RWPE1 (cell line): ENCODE results near the gene CABP2.
"Not testable (repeated sequence)": the region's sequence is repeated elsewhere in the genome, so short reads cannot be mapped to it uniquely, and the experiment has no call there.

Experiments
- CTCF ChIA-PET: fragments of 350-600 bp; sonication (Branson Sonifier 250); formaldehyde crosslinking; extraction: SDS; loops from one replicate; lab custom pipeline; 2021; lab: Yijun Ruan, JAX
- POLR2A ChIA-PET: fragments of 400-600 bp; formaldehyde crosslinking; extraction: SDS; loops from one replicate; lab custom pipeline; 2020; ENCODE audit warnings: antibody characterized with exemption; ENCODE audit not compliant: low non-redundant PET; lab: Yijun Ruan, JAX
- DNase-seq: peaks from one replicate; pipeline ENCODE4 v3.0.0; 2012; ENCODE audit warnings: low spot score
- H3K27ac ChIP-seq: fragments of 450-650 bp; 2 replicates; pipeline ENCODE4 v1.5.1; 2017
- TF ChIP-seq, protein P1 (sequence below): fragments of 450-650 bp; conservative IDR thresholded peaks from 2 replicates; pipeline ENCODE4 v1.5.1; 2017; ENCODE audit warnings: low read depth, mild to moderate bottlenecking

CABP2 gene

DNA sequence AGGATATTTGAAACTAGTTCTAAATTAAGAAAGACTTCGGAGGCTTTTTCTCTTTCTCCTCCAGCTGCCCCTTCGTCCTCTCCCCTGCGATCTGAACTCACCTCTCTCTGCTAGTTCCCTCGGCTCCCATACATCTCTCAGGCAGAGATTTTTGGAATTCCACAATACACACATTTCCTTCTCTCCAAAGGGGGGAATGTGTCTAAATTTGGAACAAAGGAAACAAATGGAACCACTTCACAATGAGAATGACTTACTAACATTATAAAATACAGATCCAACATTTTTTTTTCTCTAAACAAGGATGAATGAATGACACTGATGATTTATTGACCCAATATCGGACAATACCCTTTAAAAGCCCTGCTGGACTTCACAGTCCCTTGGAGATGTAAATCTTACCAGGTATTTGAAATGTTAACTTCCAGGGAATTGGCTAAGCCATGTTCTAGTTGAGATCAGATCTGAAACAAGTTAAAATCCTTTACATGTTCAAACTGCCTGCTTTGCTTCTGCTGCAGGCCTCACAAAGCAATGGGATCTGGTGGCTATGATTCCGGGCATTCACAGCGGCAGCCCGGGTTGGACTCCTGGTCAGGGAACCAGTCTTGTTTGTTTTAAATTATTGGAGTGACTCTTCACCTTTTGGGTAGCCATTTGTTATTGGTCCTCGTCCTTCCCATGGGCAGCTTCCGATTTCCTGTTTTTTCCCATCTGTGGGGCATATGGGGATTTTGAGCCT lies 39.9 kb upstream of the CABP2 start:
- peak overlapping the region; percentile 54; the same call in 1 of the 2 replicates for H3K27ac ChIP-seq
- POLR2A ChIA-PET = no interaction called here
- no peak for DNase-seq
- TF ChIP-seq, protein P1, sequence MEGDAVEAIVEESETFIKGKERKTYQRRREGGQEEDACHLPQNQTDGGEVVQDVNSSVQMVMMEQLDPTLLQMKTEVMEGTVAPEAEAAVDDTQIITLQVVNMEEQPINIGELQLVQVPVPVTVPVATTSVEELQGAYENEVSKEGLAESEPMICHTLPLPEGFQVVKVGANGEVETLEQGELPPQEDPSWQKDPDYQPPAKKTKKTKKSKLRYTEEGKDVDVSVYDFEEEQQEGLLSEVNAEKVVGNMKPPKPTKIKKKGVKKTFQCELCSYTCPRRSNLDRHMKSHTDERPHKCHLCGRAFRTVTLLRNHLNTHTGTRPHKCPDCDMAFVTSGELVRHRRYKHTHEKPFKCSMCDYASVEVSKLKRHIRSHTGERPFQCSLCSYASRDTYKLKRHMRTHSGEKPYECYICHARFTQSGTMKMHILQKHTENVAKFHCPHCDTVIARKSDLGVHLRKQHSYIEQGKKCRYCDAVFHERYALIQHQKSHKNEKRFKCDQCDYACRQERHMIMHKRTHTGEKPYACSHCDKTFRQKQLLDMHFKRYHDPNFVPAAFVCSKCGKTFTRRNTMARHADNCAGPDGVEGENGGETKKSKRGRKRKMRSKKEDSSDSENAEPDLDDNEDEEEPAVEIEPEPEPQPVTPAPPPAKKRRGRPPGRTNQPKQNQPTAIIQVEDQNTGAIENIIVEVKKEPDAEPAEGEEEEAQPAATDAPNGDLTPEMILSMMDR = no peak
- CTCF ChIA-PET = interaction anchor here (1.7 kb wide), 1 partner anchor 9 kb away, joined by 6 read pairs; no protein-coding TSS in a partner anchor

DNA sequence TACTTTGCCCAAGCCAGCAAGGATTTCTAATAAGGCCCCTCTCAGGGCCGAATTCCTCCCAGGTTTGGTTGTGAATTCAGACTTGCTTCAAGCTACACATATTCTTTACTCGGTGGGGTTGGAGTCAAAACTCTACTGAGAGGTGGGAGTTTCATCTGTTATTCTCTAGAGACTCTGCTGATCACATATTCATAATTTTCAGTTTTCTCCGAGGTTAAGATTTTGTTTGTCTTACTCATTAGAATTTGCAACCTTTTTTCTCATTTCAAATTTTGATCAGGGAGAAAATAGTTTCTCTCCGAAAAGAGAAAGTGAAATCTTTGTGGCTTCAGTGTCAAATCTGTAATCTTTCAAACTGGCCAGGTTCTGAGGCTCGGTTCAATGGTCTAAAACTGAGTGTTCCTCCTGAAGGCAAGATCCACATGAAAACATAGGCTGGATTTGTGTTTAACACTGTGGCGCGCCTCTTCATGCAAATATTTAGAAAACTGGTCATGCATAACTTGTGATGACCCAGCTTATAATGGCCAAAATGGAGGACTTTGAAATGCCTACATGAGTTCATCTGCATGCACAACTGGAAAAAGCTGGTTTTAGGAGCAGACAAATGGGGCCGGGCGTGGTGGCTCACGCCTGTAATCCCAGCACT lies 38.8 kb upstream of the CABP2 start:
- H3K27ac ChIP-seq = no peak overlapping the region
- ChIA-PET POLR2A (no interaction called here), CTCF (interaction anchor here (1.7 kb wide), 1 partner anchor 10 kb away, joined by 6 read pairs; no protein-coding TSS in a partner anchor)
- no peak for DNase-seq
- TF ChIP-seq, protein P1 = no peak

DNA sequence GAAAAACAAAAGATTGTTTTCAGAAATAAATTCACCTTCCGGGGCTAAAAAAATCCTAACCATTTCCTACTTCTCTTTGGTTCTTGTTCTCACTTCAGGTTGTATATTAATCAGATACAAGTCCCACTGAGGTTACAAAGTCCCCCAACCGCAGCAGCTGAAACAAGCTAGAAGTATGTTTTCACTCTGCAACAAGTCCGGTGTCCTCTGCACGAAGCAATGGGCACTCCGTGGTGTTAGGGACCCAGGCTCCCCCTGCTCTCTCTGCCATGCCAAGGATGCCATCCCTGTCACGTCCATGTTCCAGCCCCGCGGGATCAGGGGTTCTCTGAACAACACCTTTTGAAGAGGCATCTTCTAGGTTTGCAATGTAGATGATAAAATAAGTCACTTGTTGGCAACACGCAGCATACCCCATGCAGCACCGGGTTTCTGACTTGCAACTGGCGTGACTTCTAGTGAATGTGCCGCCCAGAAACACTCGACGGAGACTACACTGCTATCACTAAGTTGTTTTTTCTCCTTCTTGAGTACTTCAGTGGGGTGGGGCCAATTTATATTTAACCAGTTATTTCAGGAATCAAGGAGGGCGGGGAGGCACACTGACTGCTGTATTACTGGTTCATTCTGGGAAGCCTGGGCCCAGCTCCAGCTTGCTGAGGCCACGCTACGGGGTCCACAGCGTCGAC lies 35.0 kb upstream of the CABP2 start:
- H3K27ac ChIP-seq = no peak overlapping the region
- POLR2A ChIA-PET = no interaction called here
- CTCF ChIA-PET = interaction anchor here (1.0 kb wide), 1 partner anchor 14 kb away, joined by 3 read pairs; no protein-coding TSS in a partner anchor
- DNase-seq = no peak
- TF ChIP-seq, protein P1 = no peak

DNA sequence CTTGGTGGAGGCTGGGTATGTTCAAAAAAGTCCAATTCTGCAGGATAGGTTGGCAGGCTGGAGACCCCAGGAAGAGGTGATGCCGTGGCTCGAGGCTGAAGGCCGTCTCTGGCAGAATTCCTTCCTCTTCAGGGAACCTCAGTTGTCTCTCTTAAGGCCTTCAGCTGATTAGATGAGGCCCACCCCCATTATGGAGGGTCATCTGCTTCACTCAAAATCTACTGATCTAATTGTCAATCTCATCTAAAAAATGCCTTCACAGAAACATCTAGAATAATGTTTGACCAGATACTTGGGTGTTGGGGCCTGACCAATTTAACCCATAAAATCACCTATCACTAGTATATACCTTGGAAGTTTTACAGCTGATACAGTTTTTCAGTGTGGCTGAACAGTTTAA lies 33.0 kb upstream of the CABP2 start:
- no peak overlapping the region for H3K27ac ChIP-seq
- ChIA-PET POLR2A (no interaction called here), CTCF (interaction anchor here (0.9 kb wide), 1 partner anchor 10 kb away, joined by 3 read pairs; no protein-coding TSS in a partner anchor)
- TF ChIP-seq, protein P1 = no peak
- DNase-seq = no peak

DNA sequence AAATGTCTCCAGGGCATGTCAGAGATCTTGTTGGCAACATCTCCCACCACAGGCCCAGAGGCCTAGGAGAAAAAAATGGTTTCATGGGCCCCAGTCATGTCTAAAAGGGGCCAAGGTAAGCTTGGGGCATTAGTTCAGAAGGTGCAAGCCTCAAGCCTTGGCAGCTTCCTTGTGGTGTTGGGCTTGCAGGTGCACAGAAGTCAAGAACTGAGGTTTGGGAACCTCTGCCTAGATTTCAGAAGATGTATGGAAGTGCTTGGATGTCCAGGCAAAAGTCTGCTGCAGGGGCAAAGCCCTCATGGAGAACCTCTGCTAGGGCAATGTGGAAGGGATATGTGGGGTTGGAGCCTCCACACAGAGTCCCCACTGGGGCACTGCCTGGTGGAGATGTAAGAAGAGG lies 28.5 kb upstream of the CABP2 start:
- POLR2A ChIA-PET, DNase-seq, H3K27ac ChIP-seq, CTCF ChIA-PET: not testable (repeated sequence)

DNA sequence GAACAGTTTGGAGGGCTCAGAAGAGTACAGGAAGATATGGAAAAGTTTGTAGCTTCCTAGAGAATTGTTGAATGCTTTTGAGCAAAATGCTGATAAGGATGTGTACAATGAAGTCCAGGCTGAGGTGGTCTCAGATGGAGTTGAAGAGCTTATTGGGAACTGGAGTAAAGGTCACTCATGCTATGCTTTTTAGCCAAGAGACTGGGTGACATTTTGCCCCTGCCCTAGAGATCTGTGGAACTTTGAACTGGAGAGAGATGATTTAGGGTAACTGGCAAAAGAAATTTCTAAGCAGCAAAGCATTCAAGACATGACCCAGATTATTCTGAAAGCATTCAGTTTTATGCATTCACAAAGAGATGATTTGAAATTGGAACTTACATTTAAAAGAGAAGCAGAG lies 27.9 kb upstream of the CABP2 start:
- POLR2A ChIA-PET = no interaction called here
- CTCF ChIA-PET = no interaction called here
- TF ChIP-seq, protein P1 = no peak
- no peak for DNase-seq
- no peak overlapping the region for H3K27ac ChIP-seq
